Renal cortical epithelial cell (primary cell): ENCODE data around the gene JAK1. TPM values are rescaled to one million over a fixed set of nuclear protein-coding genes. Genes with fewer than 3 reads are reported as not detected.
"Not testable (repeated sequence)": the region's sequence is repeated elsewhere in the genome, so short reads cannot be mapped to it uniquely, and the experiment has no call there.

ENCODE experiments used
- DNase-seq: peaks from one replicate; pipeline ENCODE4 v3.0.0-alpha.2; 2011; ENCODE audit warnings: low read depth
- total RNA-seq: library from RNA; depleted of rRNA; stranded (reverse); fragments of >200 nt; gene quantifications from 2 replicates; pipeline ENCODE4 v1.2.3, GENCODE V29; 2014

JAK1 gene
- total RNA-seq, 1 donor from 2014 or later, result 415 TPM

- no peak for DNase-seq
These were observed 16.0 kb downstream of the JAK1 start for GRCh38 chr1:64950284-64950809.

- DNase-seq, result peak; percentile 74
These were observed 17.2 kb downstream of the JAK1 start for GRCh38 chr1:64948905-64949833.

- DNase-seq, result no peak
These were observed 18.1 kb downstream of the JAK1 start for GRCh38 chr1:64948216-64948615.

GRCh38 chr1:64946916-64947315 is 19.4 kb downstream of the JAK1 start:
- no peak for DNase-seq

GRCh38 chr1:64944913-64945312 is 21.4 kb downstream of the JAK1 start:
- DNase-seq, result no peak

GRCh38 chr1:64942675-64943074 is 23.7 kb downstream of the JAK1 start:
- no peak for DNase-seq

- no peak for DNase-seq
These were observed 24.2 kb downstream of the JAK1 start for GRCh38 chr1:64942118-64942517.

- no peak for DNase-seq
These were observed 24.8 kb downstream of the JAK1 start for GRCh38 chr1:64941461-64942117.

GRCh38 chr1:64940025-64940424 is 26.3 kb downstream of the JAK1 start:
- peak; percentile 24 for DNase-seq

- no peak for DNase-seq
These were observed 27.4 kb downstream of the JAK1 start for GRCh38 chr1:64938991-64939390.

- DNase-seq, result peak; percentile 85
These were observed 29.4 kb downstream of the JAK1 start for GRCh38 chr1:64936956-64937355.

- no peak for DNase-seq
These were observed 30.7 kb downstream of the JAK1 start for GRCh38 chr1:64935551-64936155.

- peak; percentile 22 for DNase-seq
These were observed 31.5 kb downstream of the JAK1 start for GRCh38 chr1:64934878-64935275.

- peak; percentile 86 for DNase-seq
These were observed 32.1 kb downstream of the JAK1 start for GRCh38 chr1:64934115-64934877.

GRCh38 chr1:64933296-64934070 is 32.9 kb downstream of the JAK1 start:
- peak; percentile 54 for DNase-seq

GRCh38 chr1:64932962-64933295 is 33.4 kb downstream of the JAK1 start:
- no peak for DNase-seq

GRCh38 chr1:64930640-64931039 is 35.7 kb downstream of the JAK1 start:
- DNase-seq, result not testable (repeated sequence)

- DNase-seq, result no peak
These were observed 37.1 kb downstream of the JAK1 start for GRCh38 chr1:64929221-64929620.

GRCh38 chr1:64928325-64928724 is 38.0 kb downstream of the JAK1 start:
- no peak for DNase-seq

- DNase-seq, result no peak
These were observed 40.8 kb downstream of the JAK1 start for GRCh38 chr1:64925594-64925993.

GRCh38 chr1:64923294-64923718 is 43.0 kb downstream of the JAK1 start:
- peak; percentile 78 for DNase-seq
